GM12878 (cell line): Measurements from ENCODE around the gene SERTAD1. TPM values are rescaled to one million over a fixed set of nuclear protein-coding genes. Genes with fewer than 3 reads are reported as not detected.

Experiments used
- BRCA1 ChIP-seq: IDR thresholded peaks from 2 replicates; pipeline ENCODE4 v1.6.1; 2011; ENCODE audit warnings: low read depth, low read length, improper control_type of control experiment
- CHD4 ChIP-seq: fragments of 200-600 bp; sonication (generic); IDR thresholded peaks from 2 replicates; pipeline ENCODE4 v1.6.1; 2016; ENCODE audit warnings: mild to moderate bottlenecking
- EED ChIP-seq: sonication (generic); IDR thresholded peaks from 2 replicates; pipeline ENCODE4 v1.6.1; 2016; ENCODE audit warnings: antibody characterized with exemption, low read depth
- HDGF ChIP-seq: fragments of 450-650 bp; IDR thresholded peaks from 2 replicates; pipeline ENCODE4 v1.6.1; 2016; ENCODE audit warnings: antibody characterized with exemption
- IKZF2 ChIP-seq, 2 experiments: fragments of 450-650 bp; IDR thresholded peaks; 2 replicates each; pipeline ENCODE4 v1.6.1; 2017; ENCODE audit warnings: mild to moderate bottlenecking in 2 of 2, moderate library complexity in 2 of 2
- LARP7 ChIP-seq: fragments of 450-650 bp; IDR thresholded peaks from 2 replicates; pipeline ENCODE4 v1.6.1; 2017; ENCODE audit warnings: mild to moderate bottlenecking
- MTA2 ChIP-seq: fragments of 450-650 bp; IDR thresholded peaks from 2 replicates; pipeline ENCODE4 v1.6.1; 2016; ENCODE audit warnings: low read depth, mild to moderate bottlenecking, moderate library complexity
- PAX5 ChIP-seq: IDR thresholded peaks from 2 replicates; pipeline ENCODE4 v1.6.1; 2011; ENCODE audit warnings: low read depth, low read length, borderline replicate concordance
- PML ChIP-seq: IDR thresholded peaks from 2 replicates; pipeline ENCODE4 v1.6.1; 2012; ENCODE audit warnings: low read length, inconsistent platforms
- POLR2AphosphoS5 ChIP-seq: IDR thresholded peaks from 2 replicates; pipeline ENCODE4 v1.6.1; 2011; ENCODE audit warnings: mild to moderate bottlenecking, low read length, inconsistent platforms
- SMAD1 ChIP-seq: fragments of 450-650 bp; IDR thresholded peaks from 2 replicates; pipeline ENCODE4 v1.6.1; 2018; ENCODE audit warnings: mild to moderate bottlenecking, low read depth; ENCODE audit not compliant: partially characterized antibody
- polyA plus RNA-seq, 11 experiments: library from polyadenylated mRNA; depleted of rRNA in 4 of 11; unstranded in 6 of 11; stranded (reverse) in 5 of 11; fragments of >200 nt; fragmentation: Nextera tagmentation in 4 of 11; fragmentation: Illumina TruSeq in 1 of 11; extraction: Ambion mirVana in 4 of 11; extraction: Trizol in 1 of 11; gene quantifications; 1 replicate in 1 of 11; 2 replicates in 10 of 11; pipeline versions ENCODE4 v1.2.1 to v1.2.3, GENCODE V29; 2011 to 2016; ENCODE audit warnings: inconsistent platforms in 2 of 11, missing spikeins in 2 of 11, low read depth in 1 of 11
- total RNA-seq, 4 experiments: library from RNA; depleted of rRNA in 3 of 4; stranded (reverse); fragments of >200 nt in 3 of 4; fragmentation: Illumina TruSeq in 1 of 4; extraction: Trizol in 1 of 4; gene quantifications; 2 replicates each; pipeline versions ENCODE4 v1.2.1 to v1.2.3, GENCODE V29; 2013 to 2021
- TF ChIP-seq, protein P1 (sequence below): fragments of 450-650 bp; IDR thresholded peaks from 2 replicates; pipeline ENCODE4 v1.6.1; 2016; ENCODE audit warnings: mild to moderate bottlenecking
- TF ChIP-seq, protein P2 (sequence below): fragments of 450-650 bp; formaldehyde crosslinking; IDR thresholded peaks from 2 replicates; pipeline ENCODE4 v1.5.0; 2022; ENCODE audit warnings: mild to moderate bottlenecking, missing genetic modification characterization

The SERTAD1 gene
- total and polyA plus RNA-seq, 10 of the 15 experiments (the other 5 are each of a cell fraction or from before 2014, with no cell fraction given), result 0.23 to 14.2 (median 8.0) TPM

DNA sequence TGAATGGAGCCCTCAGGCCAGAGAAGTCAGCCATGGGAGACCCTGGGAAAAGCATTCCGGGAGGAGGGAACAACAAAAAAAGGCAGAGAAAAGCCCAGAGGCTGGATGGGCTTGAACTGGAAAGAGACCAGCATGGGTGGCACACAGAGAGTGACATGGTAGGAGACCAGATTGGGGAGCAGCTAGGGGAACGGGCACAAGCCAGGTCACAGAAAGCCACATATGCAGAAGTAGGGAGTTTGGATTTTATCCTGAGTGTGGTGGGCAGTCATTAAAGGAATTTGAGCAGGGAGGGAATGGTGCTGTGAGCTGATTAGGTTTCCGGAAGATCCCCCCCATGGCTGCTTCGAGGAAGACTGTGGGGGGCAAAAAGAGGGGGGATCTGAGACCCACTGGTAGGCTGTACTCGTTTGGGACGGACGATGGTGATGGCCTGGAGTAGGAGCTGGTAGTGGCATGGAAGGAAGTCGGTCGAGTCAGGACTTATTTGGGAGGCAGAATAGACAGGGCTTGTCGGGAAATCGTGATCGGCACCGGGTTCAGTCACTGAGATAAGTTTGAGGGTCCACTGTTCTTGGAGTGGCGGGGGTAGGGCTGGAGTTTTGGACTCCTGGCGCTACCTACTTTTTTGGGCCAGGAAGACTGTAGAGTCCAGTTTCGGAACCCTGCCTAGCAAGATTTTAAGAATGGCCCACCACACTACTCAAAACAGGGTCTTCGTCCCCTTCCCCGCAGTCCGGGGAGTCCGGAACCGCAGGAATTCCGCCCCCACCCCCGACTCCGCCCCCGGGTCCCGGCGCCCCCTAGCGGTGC, 949 bp downstream of the SERTAD1 start (continued):
- TF ChIP-seq, protein P1, sequence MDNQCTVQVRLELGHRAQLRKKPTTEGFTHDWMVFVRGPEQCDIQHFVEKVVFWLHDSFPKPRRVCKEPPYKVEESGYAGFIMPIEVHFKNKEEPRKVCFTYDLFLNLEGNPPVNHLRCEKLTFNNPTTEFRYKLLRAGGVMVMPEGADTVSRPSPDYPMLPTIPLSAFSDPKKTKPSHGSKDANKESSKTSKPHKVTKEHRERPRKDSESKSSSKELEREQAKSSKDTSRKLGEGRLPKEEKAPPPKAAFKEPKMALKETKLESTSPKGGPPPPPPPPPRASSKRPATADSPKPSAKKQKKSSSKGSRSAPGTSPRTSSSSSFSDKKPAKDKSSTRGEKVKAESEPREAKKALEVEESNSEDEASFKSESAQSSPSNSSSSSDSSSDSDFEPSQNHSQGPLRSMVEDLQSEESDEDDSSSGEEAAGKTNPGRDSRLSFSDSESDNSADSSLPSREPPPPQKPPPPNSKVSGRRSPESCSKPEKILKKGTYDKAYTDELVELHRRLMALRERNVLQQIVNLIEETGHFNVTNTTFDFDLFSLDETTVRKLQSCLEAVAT, result peak; percentile 49
- TF ChIP-seq PML (no peak), EED (peak; percentile 48), LARP7 (no peak), POLR2AphosphoS5 (peak; percentile 20; the same call in 1 of the 2 replicates), SMAD1 (peak; percentile 40), PAX5 (no peak), HDGF (peak; percentile 76; the same call in 1 of the 2 replicates), CHD4 (no peak), BRCA1 (no peak), MTA2 (peak; percentile 29; the same call in 1 of the 2 replicates), IKZF2 (IDR thresholded peaks at IDR 0.05) (no peak; a peak in 2 of 4 replicates)
- TF ChIP-seq, protein P2, sequence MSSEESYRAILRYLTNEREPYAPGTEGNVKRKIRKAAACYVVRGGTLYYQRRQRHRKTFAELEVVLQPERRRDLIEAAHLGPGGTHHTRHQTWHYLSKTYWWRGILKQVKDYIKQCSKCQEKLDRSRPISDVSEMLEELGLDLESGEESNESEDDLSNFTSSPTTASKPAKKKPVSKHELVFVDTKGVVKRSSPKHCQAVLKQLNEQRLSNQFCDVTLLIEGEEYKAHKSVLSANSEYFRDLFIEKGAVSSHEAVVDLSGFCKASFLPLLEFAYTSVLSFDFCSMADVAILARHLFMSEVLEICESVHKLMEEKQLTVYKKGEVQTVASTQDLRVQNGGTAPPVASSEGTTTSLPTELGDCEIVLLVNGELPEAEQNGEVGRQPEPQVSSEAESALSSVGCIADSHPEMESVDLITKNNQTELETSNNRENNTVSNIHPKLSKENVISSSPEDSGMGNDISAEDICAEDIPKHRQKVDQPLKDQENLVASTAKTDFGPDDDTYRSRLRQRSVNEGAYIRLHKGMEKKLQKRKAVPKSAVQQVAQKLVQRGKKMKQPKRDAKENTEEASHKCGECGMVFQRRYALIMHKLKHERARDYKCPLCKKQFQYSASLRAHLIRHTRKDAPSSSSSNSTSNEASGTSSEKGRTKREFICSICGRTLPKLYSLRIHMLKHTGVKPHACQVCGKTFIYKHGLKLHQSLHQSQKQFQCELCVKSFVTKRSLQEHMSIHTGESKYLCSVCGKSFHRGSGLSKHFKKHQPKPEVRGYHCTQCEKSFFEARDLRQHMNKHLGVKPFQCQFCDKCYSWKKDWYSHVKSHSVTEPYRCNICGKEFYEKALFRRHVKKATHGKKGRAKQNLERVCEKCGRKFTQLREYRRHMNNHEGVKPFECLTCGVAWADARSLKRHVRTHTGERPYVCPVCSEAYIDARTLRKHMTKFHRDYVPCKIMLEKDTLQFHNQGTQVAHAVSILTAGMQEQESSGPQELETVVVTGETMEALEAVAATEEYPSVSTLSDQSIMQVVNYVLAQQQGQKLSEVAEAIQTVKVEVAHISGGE (CRISPR knock-in tag), result no peak
